Measurements from ENCODE around the gene FAM9B. TPM values are rescaled to one million over a fixed set of nuclear protein-coding genes. Genes with fewer than 3 reads are reported as not detected.
"Not testable (repeated sequence)": the region's sequence is repeated elsewhere in the genome, so short reads cannot be mapped to it uniquely, and the experiment has no call there.

Gene FAM9B
- total and polyA plus RNA-seq, 7 experiments from 2014 or later = not detected

GRCh38 chrX:9033586-9033985, 341 bp downstream of the FAM9B start:
- H3K36me3 Mint-ChIP-seq = peaks cover 0 to 3% (median 0%) of the 10 kb centered on the region in 5 donors
- intact Hi-C loops (cut with micrococcal nuclease) = no loop called here
- ChIA-PET CTCF (no interaction called here), POLR2A (no interaction called here)
- Histone ChIP-seq H3K36me3 (ENCODE audit: control insufficient read depth in 2 of 3, insufficient read depth in 3 of 3, low read length in 3 of 3) (no peaks in the 10 kb centered on the region), H3K27ac (ENCODE audit: low read depth, low read length) (no peak overlapping the region), H3K4me3 (ENCODE audit: low read length) (no peak overlapping the region), H3K27me3 (ENCODE audit: control insufficient read depth in 2 of 2, insufficient read depth in 2 of 2, low read length in 2 of 2) (no peaks in the 10 kb centered on the region), H3K9me3 (ENCODE audit: control insufficient read depth in 2 of 3, low read length in 3 of 3) (no peaks in the 10 kb centered on the region), H3K4me1 (ENCODE audit: control insufficient read depth in 2 of 2, insufficient read depth in 2 of 2, low read length in 2 of 2) (no peaks in the 10 kb centered on the region)
- H3K9me3 Mint-ChIP-seq = peaks cover 0 to 3% (median 0%) of the 10 kb centered on the region in 11 donors
- H3K4me3 Mint-ChIP-seq = no peak overlapping the region
- H3K4me1 Mint-ChIP-seq = peaks cover 0 to 4% (median 0%) of the 10 kb centered on the region in 7 donors
- no peak overlapping the region for H3K27ac Mint-ChIP-seq
- H3K27me3 Mint-ChIP-seq = peaks cover 0 to 3% (median 0%) of the 10 kb centered on the region in 5 donors
- DNase-seq = no peak
- ATAC-seq = no peak

- ATAC-seq (no peak), DNase-seq (no peak)
- Mint-ChIP-seq H3K4me3 (no peak overlapping the region), H3K27ac (no peak overlapping the region), H3K9me3 (peaks cover 0 to 3% (median 0%) of the 10 kb centered on the region in 11 donors), H3K36me3 (peaks cover 0 to 3% (median 0%) of the 10 kb centered on the region in 5 donors), H3K4me1 (peaks cover 0 to 4% (median 0%) of the 10 kb centered on the region in 7 donors), H3K27me3 (peaks cover 0 to 3% (median 0%) of the 10 kb centered on the region in 5 donors)
- no peak overlapping the region for H3K27ac ChIP-seq (ENCODE audit: low read depth, low read length)
- intact Hi-C loops (cut with micrococcal nuclease) = no loop called here
- no peaks in the 10 kb centered on the region for H3K4me1 ChIP-seq (ENCODE audit: control insufficient read depth in 2 of 2, insufficient read depth in 2 of 2, low read length in 2 of 2)
- no peaks in the 10 kb centered on the region for H3K9me3 ChIP-seq (ENCODE audit: control insufficient read depth in 2 of 3, low read length in 3 of 3)
- CTCF ChIA-PET = no interaction called here
- H3K4me3 ChIP-seq (ENCODE audit: low read length) = no peak overlapping the region
- H3K27me3 ChIP-seq (ENCODE audit: control insufficient read depth in 2 of 2, insufficient read depth in 2 of 2, low read length in 2 of 2) = no peaks in the 10 kb centered on the region
- H3K36me3 ChIP-seq (ENCODE audit: control insufficient read depth in 2 of 3, insufficient read depth in 3 of 3, low read length in 3 of 3) = no peaks in the 10 kb centered on the region
- POLR2A ChIA-PET = no interaction called here
These were observed 748 bp downstream of the FAM9B start for GRCh38 chrX:9033179-9033578.

- ChIA-PET CTCF (no interaction called here), POLR2A (no interaction called here)
- Histone ChIP-seq H3K4me3 (ENCODE audit: low read length) (no peak overlapping the region), H3K9me3 (ENCODE audit: control insufficient read depth in 2 of 3, low read length in 3 of 3) (no peaks in the 10 kb centered on the region), H3K27me3 (ENCODE audit: control insufficient read depth in 2 of 2, insufficient read depth in 2 of 2, low read length in 2 of 2) (no peaks in the 10 kb centered on the region), H3K4me1 (ENCODE audit: control insufficient read depth in 2 of 2, insufficient read depth in 2 of 2, low read length in 2 of 2) (no peaks in the 10 kb centered on the region), H3K36me3 (ENCODE audit: control insufficient read depth in 2 of 3, insufficient read depth in 3 of 3, low read length in 3 of 3) (no peaks in the 10 kb centered on the region), H3K27ac (ENCODE audit: low read depth, low read length) (no peak overlapping the region)
- ATAC-seq (no peak), DNase-seq (no peak)
- intact Hi-C loops (cut with micrococcal nuclease) = no loop called here
- Mint-ChIP-seq H3K27me3 (no peaks in the 10 kb centered on the region), H3K4me3 (no peak overlapping the region), H3K27ac (no peak overlapping the region), H3K9me3 (no peaks in the 10 kb centered on the region), H3K36me3 (no peaks in the 10 kb centered on the region), H3K4me1 (no peaks in the 10 kb centered on the region)
These were observed 10.6 kb downstream of the FAM9B start for GRCh38 chrX:9023293-9023692.

- Mint-ChIP-seq H3K4me1 (no peaks in the 10 kb centered on the region), H3K36me3 (no peaks in the 10 kb centered on the region), H3K9me3 (peaks cover 0 to 2% (median 0%) of the 10 kb centered on the region in 11 donors), H3K27ac (no peak overlapping the region), H3K27me3 (no peaks in the 10 kb centered on the region), H3K4me3 (no peak overlapping the region)
- Histone ChIP-seq H3K27me3 (ENCODE audit: control insufficient read depth in 2 of 2, insufficient read depth in 2 of 2, low read length in 2 of 2) (no peaks in the 10 kb centered on the region), H3K36me3 (ENCODE audit: control insufficient read depth in 2 of 3, insufficient read depth in 3 of 3, low read length in 3 of 3) (no peaks in the 10 kb centered on the region), H3K27ac (ENCODE audit: low read depth, low read length) (no peak overlapping the region), H3K4me1 (ENCODE audit: control insufficient read depth in 2 of 2, insufficient read depth in 2 of 2, low read length in 2 of 2) (no peaks in the 10 kb centered on the region), H3K9me3 (ENCODE audit: control insufficient read depth in 2 of 3, low read length in 3 of 3) (no peaks in the 10 kb centered on the region), H3K4me3 (ENCODE audit: low read length) (no peak overlapping the region)
- ChIA-PET CTCF (no interaction called here), POLR2A (no interaction called here)
- intact Hi-C loops (cut with micrococcal nuclease) = no loop called here
- ATAC-seq (no peak), DNase-seq (no peak)
These were observed 14.8 kb downstream of the FAM9B start for GRCh38 chrX:9019151-9019550.

- H3K27me3 ChIP-seq (ENCODE audit: control insufficient read depth in 2 of 2, insufficient read depth in 2 of 2, low read length in 2 of 2); intact Hi-C loops (cut with micrococcal nuclease); H3K4me1 Mint-ChIP-seq; H3K4me3 Mint-ChIP-seq; H3K4me1 ChIP-seq (ENCODE audit: control insufficient read depth in 2 of 2, insufficient read depth in 2 of 2, low read length in 2 of 2); DNase-seq; CTCF ChIA-PET; ATAC-seq; H3K4me3 ChIP-seq (ENCODE audit: low read length); H3K27ac ChIP-seq (ENCODE audit: low read depth, low read length); H3K36me3 Mint-ChIP-seq; H3K27me3 Mint-ChIP-seq; H3K9me3 Mint-ChIP-seq; H3K27ac Mint-ChIP-seq; H3K36me3 ChIP-seq (ENCODE audit: control insufficient read depth in 2 of 3, insufficient read depth in 3 of 3, low read length in 3 of 3); POLR2A ChIA-PET; H3K9me3 ChIP-seq (ENCODE audit: control insufficient read depth in 2 of 3, low read length in 3 of 3): not testable (repeated sequence)
These were observed 15.6 kb downstream of the FAM9B start for GRCh38 chrX:9018332-9018731.

GRCh38 chrX:9003041-9003440, 30.9 kb downstream of the FAM9B start:
- no peak for DNase-seq
- H3K36me3 ChIP-seq (ENCODE audit: control insufficient read depth in 2 of 3, insufficient read depth in 3 of 3, low read length in 3 of 3) = no peaks in the 10 kb centered on the region
- CTCF ChIA-PET = no interaction called here
- peaks cover 0 to 5% (median 0%) of the 10 kb centered on the region in 11 donors for H3K9me3 Mint-ChIP-seq
- no peaks in the 10 kb centered on the region for H3K9me3 ChIP-seq (ENCODE audit: control insufficient read depth in 2 of 3, low read length in 3 of 3)
- H3K27ac Mint-ChIP-seq = peak overlapping the region in 4 of 9 donors; percentile 39 to 79 (median 54)
- peaks cover 0 to 1% (median 0%) of the 10 kb centered on the region in 5 donors for H3K27me3 Mint-ChIP-seq
- no peak overlapping the region for H3K4me3 ChIP-seq (ENCODE audit: low read length)
- ATAC-seq = no peak
- no peaks in the 10 kb centered on the region for H3K27me3 ChIP-seq (ENCODE audit: control insufficient read depth in 2 of 2, insufficient read depth in 2 of 2, low read length in 2 of 2)
- POLR2A ChIA-PET = interaction anchor here (0.9 kb wide), 1 partner anchor 15 kb away, joined by 3 read pairs; no protein-coding TSS in a partner anchor
- H3K4me1 ChIP-seq (ENCODE audit: control insufficient read depth in 2 of 2, insufficient read depth in 2 of 2, low read length in 2 of 2) = no peaks in the 10 kb centered on the region
- H3K27ac ChIP-seq (ENCODE audit: low read depth, low read length) = no peak overlapping the region
- peaks cover 3 to 34% (median 19%) of the 10 kb centered on the region in 7 donors for H3K4me1 Mint-ChIP-seq
- intact Hi-C loops (cut with micrococcal nuclease) = no loop called here
- H3K4me3 Mint-ChIP-seq = peak overlapping the region in 1 of 10 donors; percentile 14
- H3K36me3 Mint-ChIP-seq = peaks cover 0 to 4% (median 2%) of the 10 kb centered on the region in 5 donors

- Mint-ChIP-seq H3K4me1 (peaks cover 8 to 34% (median 27%) of the 10 kb centered on the region in 7 donors), H3K27me3 (no peaks in the 10 kb centered on the region), H3K4me3 (peak overlapping the region in 3 of 10 donors; percentile 52 to 78 (median 66)), H3K36me3 (no peaks in the 10 kb centered on the region), H3K9me3 (no peaks in the 10 kb centered on the region), H3K27ac (peak overlapping the region in 8 of 9 donors; percentile 84 to 99 (median 94))
- ChIA-PET CTCF (interaction anchor here (0.6 kb wide), 1 partner anchor 305 kb away, joined by 3 read pairs; no protein-coding TSS in a partner anchor), POLR2A (interaction anchor here (0.7 to 1.5 kb wide), 4 partner anchors 10 to 472 kb away, joined by 3 to 10 read pairs (median 4); no protein-coding TSS in a partner anchor)
- ATAC-seq (no peak), DNase-seq (peak in 6 of 9 donors; percentile 11 to 25 (median 18))
- intact Hi-C loops (cut with micrococcal nuclease) = loop anchor here in 1 of 2 donors (5.0 kb wide), 2 partner anchors 354 to 474 kb away; no protein-coding TSS in a partner anchor
- Histone ChIP-seq H3K27me3 (ENCODE audit: control insufficient read depth in 2 of 2, insufficient read depth in 2 of 2, low read length in 2 of 2) (no peaks in the 10 kb centered on the region), H3K36me3 (ENCODE audit: control insufficient read depth in 2 of 3, insufficient read depth in 3 of 3, low read length in 3 of 3) (no peaks in the 10 kb centered on the region), H3K27ac (ENCODE audit: low read depth, low read length) (peak overlapping the region; percentile 10), H3K9me3 (ENCODE audit: control insufficient read depth in 2 of 3, low read length in 3 of 3) (no peaks in the 10 kb centered on the region), H3K4me1 (ENCODE audit: control insufficient read depth in 2 of 2, insufficient read depth in 2 of 2, low read length in 2 of 2) (peaks cover 3 to 21% of the 10 kb centered on the region in 2 donors), H3K4me3 (ENCODE audit: low read length) (no peak overlapping the region)
These were observed 45.5 kb downstream of the FAM9B start for GRCh38 chrX:8988446-8988845.

All from naive thymus-derived CD4-positive, alpha-beta T cell (primary cell).